ENCODE results near the gene ZBTB42.

The ZBTB42 gene

DNA sequence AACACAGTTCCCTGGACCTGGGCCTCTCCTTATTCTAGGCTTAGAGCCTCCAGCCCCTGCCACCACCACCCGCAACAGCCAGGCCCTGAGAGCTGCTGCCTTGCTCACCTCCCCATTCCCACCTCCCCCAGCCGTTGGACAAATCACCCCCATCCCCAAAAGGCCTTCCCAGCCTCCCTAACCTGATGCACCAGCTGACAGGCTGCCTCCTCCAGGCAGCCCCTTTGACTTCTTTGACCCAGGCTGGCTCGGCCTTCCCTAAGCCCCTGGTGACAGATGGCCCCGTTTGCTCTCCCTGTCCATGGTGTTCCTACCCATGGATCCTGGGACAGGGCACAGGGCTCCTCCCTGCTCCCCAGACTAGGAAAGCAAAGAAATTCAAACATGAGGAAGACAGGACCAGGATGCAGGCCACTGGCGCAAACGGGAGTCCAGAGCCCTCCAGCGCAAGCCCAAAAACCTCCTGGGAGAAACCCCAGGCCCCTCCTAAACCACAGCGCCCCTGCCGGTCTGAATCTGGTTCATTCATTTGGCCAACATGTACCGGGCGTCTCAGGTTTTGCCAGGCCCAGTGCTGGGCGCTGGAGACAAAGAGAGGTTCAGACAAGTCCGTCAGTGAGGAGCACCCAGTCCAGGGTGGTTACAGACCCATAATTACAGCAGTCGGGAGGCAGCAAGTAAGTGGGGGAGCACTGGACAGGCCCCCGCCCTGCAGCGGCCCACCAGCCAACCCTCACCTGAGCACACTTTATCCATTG lies 7.8 kb upstream of the ZBTB42 start:
- no peak for DNase-seq (ENCODE audit: insufficient read length, low spot score)
- no peak for FAIRE-seq

- no peak for DNase-seq (ENCODE audit: insufficient read length, low spot score)
- no peak for FAIRE-seq
Observed at GRCh38 chr14:104793703-104793959, 7.3 kb upstream of the ZBTB42 start.

DNA sequence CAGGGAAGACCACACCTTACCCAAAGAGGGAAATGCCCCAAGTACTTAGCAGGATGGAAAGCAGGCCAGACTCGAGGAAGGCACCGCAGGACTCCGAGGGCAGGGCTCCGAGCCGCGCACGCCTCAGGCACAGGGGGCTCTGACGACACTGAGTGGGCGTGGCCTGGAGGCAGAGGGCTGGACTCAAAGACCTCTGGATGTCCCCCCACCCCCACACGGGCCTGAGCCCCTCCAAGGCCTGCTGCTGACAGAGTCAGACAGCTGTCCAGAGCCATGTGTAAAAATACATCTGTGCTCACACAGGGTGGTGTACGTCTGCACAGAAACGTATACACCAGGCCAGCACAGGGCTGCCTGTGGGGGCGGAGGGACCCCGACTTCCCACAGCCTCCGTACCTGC lies 6.8 kb upstream of the ZBTB42 start:
- DNase-seq (ENCODE audit: insufficient read length, low spot score): no peak
- FAIRE-seq: peak; percentile 33

- no peak for FAIRE-seq
- peak; percentile 57 for DNase-seq (ENCODE audit: insufficient read length, low spot score)
Observed at GRCh38 chr14:104794631-104794992, 6.3 kb upstream of the ZBTB42 start.

GRCh38 chr14:104794993-104795780 lies 5.7 kb upstream of the ZBTB42 start, which contains the start of gene AKT1:
TSS of gene AKT1 (minus strand) at chr14:104795748. CDS start at chr14:104792643, 3,105 bp downstream.
- FAIRE-seq: no peak
- no peak for DNase-seq (ENCODE audit: insufficient read length, low spot score)

DNA sequence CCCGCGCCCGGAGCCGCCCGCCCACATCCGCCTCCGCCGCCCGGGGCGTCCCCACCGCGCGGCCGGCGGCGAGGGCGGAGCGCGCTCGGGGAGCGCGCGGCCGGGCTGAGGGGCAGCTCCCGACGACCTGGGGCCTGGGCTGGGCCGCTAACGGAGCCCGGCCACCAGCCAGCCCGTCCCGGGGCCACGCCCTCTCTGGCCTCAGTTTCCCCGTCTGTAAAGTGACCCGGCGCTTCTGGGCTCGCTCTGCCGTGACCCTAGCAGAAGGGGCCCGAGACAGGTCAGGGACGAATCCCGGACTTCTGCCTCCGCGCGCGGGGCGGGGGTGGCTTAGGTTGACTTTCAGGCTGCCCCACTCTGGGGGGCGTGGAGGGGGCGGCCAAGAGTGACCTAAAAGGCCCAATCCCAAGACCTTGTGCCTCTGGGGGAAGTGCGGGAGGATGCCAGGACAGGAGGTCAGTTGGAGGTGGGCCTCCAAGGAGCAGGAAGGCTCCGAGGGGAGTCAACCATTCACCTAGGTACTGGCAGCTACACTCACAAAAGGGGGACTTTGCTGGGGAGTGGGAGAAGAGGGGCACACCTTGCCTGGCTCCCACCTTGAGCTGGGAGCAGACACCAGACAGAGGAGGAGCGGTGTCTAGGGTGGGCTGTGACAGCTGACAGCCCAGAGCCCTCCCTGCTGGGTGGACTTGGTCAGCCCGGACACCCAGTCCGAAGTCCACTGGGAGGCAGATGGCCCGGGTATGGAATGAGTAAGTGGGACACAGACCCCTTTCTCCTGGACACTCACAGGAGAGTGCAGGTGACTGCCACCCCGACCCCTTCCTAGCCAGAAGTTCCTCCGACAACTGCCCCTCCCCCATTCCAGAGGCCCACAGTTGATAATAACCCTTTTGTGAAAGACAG lies 4.9 kb upstream of the ZBTB42 start:
- no peak for FAIRE-seq
- DNase-seq (ENCODE audit: insufficient read length, low spot score): peak; percentile 57

DNA sequence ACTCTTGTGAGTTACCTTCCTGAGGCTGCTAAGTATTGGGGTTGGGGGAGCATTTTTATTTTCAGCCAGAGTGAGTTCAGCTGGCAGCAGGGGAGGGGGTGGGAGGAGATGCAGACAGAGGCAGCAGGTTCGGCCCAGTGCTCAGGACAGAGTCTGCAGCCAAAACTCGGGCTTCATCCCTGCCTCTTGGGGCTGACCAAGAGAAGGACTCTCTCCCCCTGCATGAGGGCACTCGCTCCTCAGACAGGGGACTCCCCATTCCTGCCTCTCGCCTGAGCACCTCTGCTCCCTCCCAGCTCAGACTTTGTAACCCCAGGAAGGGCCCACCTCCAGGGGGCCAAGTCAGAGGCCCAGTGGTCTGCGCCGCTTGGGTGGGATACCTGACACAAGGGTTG lies 4.2 kb upstream of the ZBTB42 start:
- FAIRE-seq: no peak
- DNase-seq (ENCODE audit: insufficient read length, low spot score): no peak

DNA sequence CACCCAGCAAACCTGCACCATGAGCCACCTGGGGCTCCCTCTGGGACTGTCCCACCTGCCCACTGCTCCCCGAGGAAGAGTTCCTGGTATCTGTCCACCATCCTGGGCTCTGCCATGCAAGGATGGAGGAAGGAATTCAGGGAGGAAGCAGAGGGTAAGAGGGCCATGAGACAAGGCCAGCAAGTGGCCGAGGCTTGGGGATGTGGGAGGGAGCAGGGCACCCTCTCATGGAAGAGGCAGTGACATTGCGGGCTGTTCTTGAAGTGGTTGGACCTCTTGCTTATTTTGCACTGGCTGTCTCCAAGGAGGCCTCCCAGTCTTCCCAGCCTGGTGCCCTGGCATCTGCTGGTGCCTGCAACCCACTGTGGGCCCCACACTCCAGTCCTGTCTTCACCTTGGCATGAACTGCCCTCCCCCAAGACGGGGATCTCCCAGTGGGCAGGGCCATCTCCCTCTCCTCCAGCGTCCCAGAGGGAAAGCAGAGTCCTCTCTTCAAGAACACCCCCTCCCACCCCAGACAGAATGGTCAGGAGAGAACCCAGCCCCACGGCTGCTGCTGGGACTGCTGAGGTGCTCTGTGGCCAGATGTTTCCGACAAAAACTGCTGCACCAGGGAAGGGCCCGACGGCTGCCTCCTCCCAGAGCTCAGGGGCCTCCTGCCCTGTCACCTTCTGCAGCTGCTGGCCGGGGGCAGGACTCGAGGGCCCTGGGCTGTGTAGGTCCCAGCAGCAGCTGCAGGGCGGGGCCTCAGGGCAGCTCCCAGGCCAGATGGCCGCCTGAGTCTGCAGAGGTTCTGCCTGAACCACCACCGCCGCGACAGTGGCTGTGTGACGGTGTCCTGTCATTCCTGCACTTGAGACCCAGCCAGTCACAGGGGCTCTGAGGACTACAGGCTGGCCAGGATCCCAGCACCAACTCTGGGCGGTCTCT lies 3.5 kb upstream of the ZBTB42 start:
- DNase-seq (ENCODE audit: insufficient read length, low spot score): no peak
- no peak for FAIRE-seq

DNA sequence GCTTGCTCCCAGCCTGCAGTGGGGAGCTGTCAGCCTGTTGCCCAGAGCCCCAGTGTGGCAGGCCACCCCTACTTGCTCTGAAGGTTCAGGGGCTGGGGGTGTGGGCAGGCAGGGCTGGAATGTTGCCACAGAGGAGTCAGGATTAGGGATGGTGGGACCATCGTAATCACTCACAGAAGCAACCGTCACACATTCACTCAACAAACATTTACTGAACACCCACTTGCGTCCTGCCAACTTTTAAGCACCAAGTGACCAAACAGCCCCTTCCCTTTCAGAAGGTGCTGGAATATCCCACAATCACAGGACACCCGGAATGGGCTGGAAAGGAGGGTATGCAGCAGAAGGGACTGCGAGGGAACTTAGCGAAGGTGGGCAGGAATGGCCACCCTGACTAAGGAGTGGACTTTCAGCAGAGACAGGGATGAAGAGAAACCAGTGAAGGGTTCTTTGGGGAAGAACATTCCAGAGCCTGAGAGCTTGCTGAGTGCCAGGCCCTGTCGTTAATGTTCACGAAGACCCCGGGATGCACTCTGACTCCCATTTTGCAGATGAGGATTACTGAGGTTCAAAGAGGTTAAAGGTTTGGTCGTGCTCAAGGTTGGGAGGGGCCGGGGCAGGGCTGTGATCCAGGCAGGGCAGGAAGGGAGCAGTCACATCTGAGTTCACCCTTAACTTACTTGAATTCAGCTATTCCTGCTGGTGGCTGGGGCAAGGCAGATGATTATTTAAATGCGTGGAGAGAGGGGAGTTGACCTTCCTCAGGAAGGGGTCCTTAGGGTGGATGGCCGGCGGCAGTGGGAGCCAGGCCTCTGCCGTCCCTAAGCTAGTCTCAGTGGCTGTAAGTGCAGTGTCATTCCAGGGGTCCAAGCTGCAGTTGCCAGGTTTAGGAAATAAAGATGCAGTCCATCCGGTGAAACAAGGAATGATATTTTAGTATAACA lies 2.3 kb upstream of the ZBTB42 start:
- FAIRE-seq: no peak

DNA sequence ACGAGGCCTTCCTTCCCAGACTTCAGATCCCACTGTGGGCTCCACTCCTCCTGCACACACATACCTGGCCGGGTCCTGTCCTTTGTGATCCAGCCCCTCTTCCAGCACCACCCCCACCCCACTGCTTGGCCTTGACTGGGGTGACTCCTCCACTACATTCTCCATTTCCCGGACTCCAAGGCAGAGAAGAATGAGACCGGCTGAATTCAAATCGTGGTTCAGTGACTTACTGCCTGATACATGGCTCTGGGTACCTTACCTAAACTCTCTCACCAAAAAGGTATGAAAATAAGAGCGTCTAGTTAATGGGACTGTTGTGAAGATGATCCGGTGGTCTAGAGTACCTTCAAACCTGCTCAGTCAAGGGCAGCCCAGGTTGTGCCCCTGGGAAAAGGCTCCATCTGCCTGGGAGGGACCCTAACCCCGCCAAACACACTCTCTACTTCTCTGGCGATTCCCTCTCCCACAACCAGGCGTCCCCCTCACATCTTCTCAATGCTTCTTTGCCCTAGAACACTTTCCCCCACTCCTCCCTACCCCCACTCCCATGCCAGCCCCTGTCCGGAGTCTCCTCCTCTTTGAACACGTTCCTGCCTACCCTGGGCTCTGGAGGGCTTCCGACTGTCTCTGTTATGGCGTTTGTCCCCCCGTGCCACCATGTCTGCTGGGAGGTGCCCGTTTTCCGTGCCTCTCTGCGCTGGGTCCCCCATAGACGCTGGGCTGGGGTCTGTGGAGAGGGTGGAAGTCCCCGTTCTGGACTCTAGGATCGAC lies 1.5 kb upstream of the ZBTB42 start:
- DNase-seq (ENCODE audit: insufficient read length, low spot score): no peak
- no peak for FAIRE-seq

More for the DNA sequence above, 2.3 kb upstream of the ZBTB42 start:
- DNase-seq (ENCODE audit: insufficient read length, low spot score): no peak

GRCh38 chr14:104800015-104800770 lies 708 bp upstream of the ZBTB42 start:
- FAIRE-seq (no peak), DNase-seq (ENCODE audit: insufficient read length, low spot score) (peak; percentile 63)

DNA sequence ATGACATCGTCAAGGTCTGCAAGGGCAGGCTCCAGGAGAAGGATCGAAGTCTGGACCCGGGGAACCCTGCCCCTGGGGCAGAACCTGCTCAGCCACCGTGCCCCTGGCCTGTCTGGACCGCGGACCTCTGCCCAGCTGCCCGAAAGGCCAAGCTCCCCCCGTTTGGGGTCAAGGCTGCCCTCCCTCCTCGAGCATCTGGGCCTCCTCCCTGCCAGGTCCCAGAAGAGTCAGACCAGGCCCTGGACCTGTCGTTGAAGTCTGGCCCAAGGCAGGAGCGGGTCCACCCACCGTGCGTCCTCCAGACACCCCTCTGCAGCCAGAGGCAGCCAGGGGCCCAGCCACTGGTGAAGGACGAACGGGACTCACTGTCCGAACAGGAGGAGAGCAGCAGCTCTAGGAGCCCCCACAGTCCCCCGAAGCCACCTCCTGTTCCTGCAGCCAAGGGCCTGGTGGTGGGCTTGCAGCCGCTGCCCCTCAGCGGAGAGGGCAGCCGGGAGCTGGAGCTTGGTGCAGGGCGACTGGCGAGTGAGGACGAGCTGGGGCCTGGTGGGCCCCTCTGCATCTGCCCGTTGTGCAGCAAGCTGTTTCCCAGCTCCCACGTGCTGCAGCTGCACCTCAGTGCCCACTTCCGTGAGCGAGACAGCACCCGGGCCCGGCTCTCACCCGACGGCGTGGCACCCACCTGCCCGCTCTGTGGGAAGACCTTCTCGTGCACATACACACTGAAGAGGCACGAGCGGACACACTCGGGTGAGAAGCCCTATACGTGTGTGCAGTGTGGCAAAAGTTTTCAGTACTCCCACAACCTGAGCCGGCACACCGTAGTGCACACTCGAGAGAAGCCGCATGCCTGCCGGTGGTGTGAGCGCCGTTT lies 856 bp downstream of the ZBTB42 start:
- no peak for FAIRE-seq

GRCh38 chr14:104802394-104803184 lies 1.7 kb downstream of the ZBTB42 start:
- no peak for DNase-seq (ENCODE audit: insufficient read length, low spot score)
- FAIRE-seq: no peak

More for the DNA sequence above, 856 bp downstream of the ZBTB42 start:
- no peak for DNase-seq (ENCODE audit: insufficient read length, low spot score)

DNA sequence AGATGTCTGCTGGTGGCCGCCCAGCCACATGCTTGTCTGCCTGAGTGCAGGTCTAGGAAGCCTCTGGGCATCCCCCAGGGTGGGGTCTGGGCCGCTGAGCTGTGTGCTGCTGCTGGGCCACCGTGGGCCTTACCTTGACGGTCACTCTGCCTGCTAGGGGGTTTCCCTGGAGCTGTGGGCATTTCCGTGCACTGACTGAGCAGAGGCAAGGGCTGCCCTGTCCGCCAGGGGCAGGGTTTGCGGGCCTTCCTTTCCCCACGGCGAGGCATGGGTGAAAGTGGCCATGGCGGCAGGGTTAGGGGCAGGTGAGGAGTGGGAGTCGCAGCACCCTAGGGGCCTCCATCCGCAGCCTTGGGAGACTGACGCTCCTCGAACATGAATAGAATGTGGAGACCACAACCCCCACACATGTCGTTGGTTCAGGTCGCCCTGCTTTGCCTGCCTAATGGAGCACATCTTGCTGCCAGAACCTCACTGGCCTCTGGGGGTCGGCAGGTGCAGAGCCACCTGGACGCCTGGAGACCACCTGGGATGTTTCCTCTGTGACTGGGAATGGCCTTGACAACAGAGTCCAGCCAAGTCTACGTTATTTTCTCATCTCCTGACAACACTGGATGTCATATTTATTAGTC lies 2.5 kb downstream of the ZBTB42 start:
- DNase-seq (ENCODE audit: insufficient read length, low spot score) (no peak), FAIRE-seq (no peak)

DNA sequence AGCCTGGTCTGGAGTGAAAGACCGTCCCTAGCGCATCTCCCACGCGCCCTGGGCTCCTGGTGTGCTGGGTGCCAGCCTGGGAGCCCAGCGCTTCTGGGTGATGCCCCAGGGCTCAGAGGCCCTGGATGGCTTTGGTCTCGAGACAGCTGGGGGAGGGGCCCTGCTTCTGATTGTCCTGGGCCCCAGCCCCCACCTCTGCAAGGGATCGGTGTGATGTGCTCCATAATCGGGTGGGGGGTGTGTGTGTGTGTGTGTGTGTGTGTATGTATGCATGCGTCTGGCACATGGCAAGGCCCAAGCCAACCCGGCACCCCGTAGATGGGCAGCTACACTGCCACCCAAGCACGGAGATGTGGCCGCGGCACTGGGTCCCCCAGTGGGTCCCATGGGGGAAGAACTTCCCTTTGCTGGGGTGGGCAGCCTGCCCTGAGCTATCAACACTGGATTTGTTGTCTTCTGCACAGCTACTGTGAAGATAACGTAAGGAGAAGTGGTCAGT lies 3.1 kb downstream of the ZBTB42 start:
- DNase-seq (ENCODE audit: insufficient read length, low spot score) (no peak), FAIRE-seq (no peak)

Measured in HTR-8/SVneo (cell line).